ENCODE measurements around the gene TCF7L1. TPM values are rescaled to one million over a fixed set of nuclear protein-coding genes. Genes with fewer than 3 reads are reported as not detected.

The TCF7L1 gene
- total RNA-seq, 4 donors from 2014 or later, result 5.6 to 23.2 (median 10.2) TPM

DNA sequence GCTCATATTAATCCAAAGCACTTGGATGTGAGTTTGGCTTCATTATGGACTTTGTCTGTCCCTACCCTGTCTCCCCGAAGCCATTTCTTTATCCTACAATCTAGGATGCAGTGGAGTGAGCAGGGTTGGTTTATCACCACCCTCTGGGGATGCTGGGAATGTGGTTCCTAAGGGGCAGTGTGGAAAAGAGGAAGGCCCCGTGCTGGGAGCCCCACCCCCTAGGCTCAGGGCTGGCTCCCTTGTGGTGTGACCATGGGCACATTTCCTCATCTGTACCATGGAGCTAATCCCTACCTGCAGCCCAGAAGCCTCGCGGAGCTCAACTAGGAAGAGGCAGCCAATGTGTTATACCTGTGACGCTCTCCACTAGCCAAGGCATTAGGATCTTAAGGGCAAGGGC lies 102.1 kb downstream of the TCF7L1 start:
- no peaks in the 10 kb centered on the region for H3K27me3 ChIP-seq
- no peak overlapping the region for H3K27ac ChIP-seq (replicated peaks in 1 of 4)
- no peaks in the 10 kb centered on the region for H3K9me3 ChIP-seq
- intact Hi-C loops (cut with DNase I), result no loop called here
- no peaks in the 10 kb centered on the region for H3K36me3 ChIP-seq
- TF ChIP-seq POLR2A (IDR thresholded peaks at IDR 0.05; ENCODE audit: low read depth), result no peak
- TF ChIP-seq EP300 (IDR thresholded peaks at IDR 0.05), result no peak
- TF ChIP-seq, protein P1, sequence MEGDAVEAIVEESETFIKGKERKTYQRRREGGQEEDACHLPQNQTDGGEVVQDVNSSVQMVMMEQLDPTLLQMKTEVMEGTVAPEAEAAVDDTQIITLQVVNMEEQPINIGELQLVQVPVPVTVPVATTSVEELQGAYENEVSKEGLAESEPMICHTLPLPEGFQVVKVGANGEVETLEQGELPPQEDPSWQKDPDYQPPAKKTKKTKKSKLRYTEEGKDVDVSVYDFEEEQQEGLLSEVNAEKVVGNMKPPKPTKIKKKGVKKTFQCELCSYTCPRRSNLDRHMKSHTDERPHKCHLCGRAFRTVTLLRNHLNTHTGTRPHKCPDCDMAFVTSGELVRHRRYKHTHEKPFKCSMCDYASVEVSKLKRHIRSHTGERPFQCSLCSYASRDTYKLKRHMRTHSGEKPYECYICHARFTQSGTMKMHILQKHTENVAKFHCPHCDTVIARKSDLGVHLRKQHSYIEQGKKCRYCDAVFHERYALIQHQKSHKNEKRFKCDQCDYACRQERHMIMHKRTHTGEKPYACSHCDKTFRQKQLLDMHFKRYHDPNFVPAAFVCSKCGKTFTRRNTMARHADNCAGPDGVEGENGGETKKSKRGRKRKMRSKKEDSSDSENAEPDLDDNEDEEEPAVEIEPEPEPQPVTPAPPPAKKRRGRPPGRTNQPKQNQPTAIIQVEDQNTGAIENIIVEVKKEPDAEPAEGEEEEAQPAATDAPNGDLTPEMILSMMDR (IDR thresholded peaks at IDR 0.05), result no peak
- TF ChIP-seq POLR2AphosphoS5 (IDR thresholded peaks at IDR 0.05), result no peak
- H3K4me3 ChIP-seq, result no peak overlapping the region
- peaks cover 5 to 35% (median 30%) of the 10 kb centered on the region in 4 donors for H3K4me1 ChIP-seq
- DNase-seq (ENCODE audit: extremely low spot score), result no peak
- WGBS, result 100% methylated on average over 4 of the region's 5 CpGs

- no peaks in the 10 kb centered on the region for H3K36me3 ChIP-seq
- intact Hi-C loops (cut with DNase I), result no loop called here
- no peak overlapping the region for H3K4me3 ChIP-seq
- H3K27ac ChIP-seq (replicated peaks in 1 of 4), result no peak overlapping the region
- H3K4me1 ChIP-seq, result peaks cover 11 to 36% (median 31%) of the 10 kb centered on the region in 4 donors
- 92% methylated on average over 3 of the region's 3 CpGs for WGBS
- H3K27me3 ChIP-seq, result no peaks in the 10 kb centered on the region
- TF ChIP-seq EP300 (IDR thresholded peaks at IDR 0.05), result no peak
- TF ChIP-seq, protein P1 (IDR thresholded peaks at IDR 0.05), result no peak
- TF ChIP-seq POLR2A (IDR thresholded peaks at IDR 0.05; ENCODE audit: low read depth), result no peak
- no peak for TF ChIP-seq POLR2AphosphoS5 (IDR thresholded peaks at IDR 0.05)
- H3K9me3 ChIP-seq, result no peaks in the 10 kb centered on the region
- DNase-seq (ENCODE audit: extremely low spot score), result no peak
These were observed 102.9 kb downstream of the TCF7L1 start for GRCh38 chr2:85236084-85236483.

GRCh38 chr2:85237849-85238565 lies 104.8 kb downstream of the TCF7L1 start:
- DNase-seq (ENCODE audit: extremely low spot score), result no peak
- intact Hi-C loops (cut with DNase I), result no loop called here
- Histone ChIP-seq H3K36me3 (no peaks in the 10 kb centered on the region), H3K9me3 (no peaks in the 10 kb centered on the region), H3K27ac (replicated peaks in 1 of 4) (no peak overlapping the region), H3K4me1 (peaks cover 26 to 47% (median 40%) of the 10 kb centered on the region in 4 donors), H3K4me3 (no peak overlapping the region), H3K27me3 (no peaks in the 10 kb centered on the region)
- 87% methylated on average over 26 of the region's 26 CpGs for WGBS
- TF ChIP-seq, protein P1 (IDR thresholded peaks at IDR 0.05), result no peak
- no peak for TF ChIP-seq POLR2AphosphoS5 (IDR thresholded peaks at IDR 0.05)
- no peak for TF ChIP-seq EP300 (IDR thresholded peaks at IDR 0.05)
- TF ChIP-seq POLR2A (IDR thresholded peaks at IDR 0.05; ENCODE audit: low read depth), result no peak

- Histone ChIP-seq H3K4me3 (no peak overlapping the region), H3K36me3 (no peaks in the 10 kb centered on the region), H3K4me1 (peaks cover 32 to 53% (median 46%) of the 10 kb centered on the region in 4 donors), H3K27ac (replicated peaks in 1 of 4) (no peak overlapping the region), H3K9me3 (no peaks in the 10 kb centered on the region), H3K27me3 (no peaks in the 10 kb centered on the region)
- intact Hi-C loops (cut with DNase I), result no loop called here
- no peak for TF ChIP-seq EP300 (IDR thresholded peaks at IDR 0.05)
- no peak for TF ChIP-seq POLR2A (IDR thresholded peaks at IDR 0.05; ENCODE audit: low read depth)
- TF ChIP-seq, protein P1 (IDR thresholded peaks at IDR 0.05), result no peak
- no peak for TF ChIP-seq POLR2AphosphoS5 (IDR thresholded peaks at IDR 0.05)
- DNase-seq (ENCODE audit: extremely low spot score), result no peak
- 97% methylated on average over 8 of the region's 8 CpGs for WGBS
These were observed 105.4 kb downstream of the TCF7L1 start for GRCh38 chr2:85238607-85239006.

All from esophagus muscularis mucosa (tissue), 4 donors.